CD4-positive, alpha-beta T cell (primary cell): ENCODE measurements around the gene DRGX. TPM values are rescaled to one million over a fixed set of nuclear protein-coding genes. Genes with fewer than 3 reads are reported as not detected.
A peak's percentile ranks its signal among the peaks of the same experiment; 100 is the strongest.

Source experiments
- ATAC-seq: fragments of 200-7000 bp; cut with Tn5 transposase; one replicate; pipeline ENCODE4 v1.10.0; 2022; ENCODE audit warnings: mild to moderate bottlenecking; ENCODE audit not compliant: poor library complexity
- CTCF ChIA-PET: fragments of 350-600 bp; sonication (Branson Sonifier 250); formaldehyde crosslinking; loops from one replicate; lab custom pipeline; 2021; ENCODE audit warnings: antibody characterized with exemption, inconsistent platforms; lab: Charles Lee
- POLR2A ChIA-PET: fragments of 350-600 bp; sonication (Branson Sonifier 250); formaldehyde crosslinking; loops from one replicate; lab custom pipeline; 2021; ENCODE audit warnings: antibody characterized with exemption, inconsistent platforms; lab: Charles Lee
- DNase-seq, 14 experiments: peaks; one replicate each; pipeline ENCODE4 v3.0.0-alpha.2; 2013 to 2020; ENCODE audit warnings: mixed read lengths in 2 of 14
- H3K27ac ChIP-seq, 2 donors: one replicate each; pipeline versions ENCODE4 v1.5.1 to v1.7.0; 2013; ENCODE audit warnings: low read length in 2 of 2, low read depth in 1 of 2, mild to moderate bottlenecking in 1 of 2
- H3K27me3 ChIP-seq, 2 experiments: 1 replicate in 1 of 2; 2 replicates in 1 of 2; pipeline versions ENCODE4 v1.6.1 to v1.7.0; 2013; ENCODE audit warnings: low read length in 2 of 2, control low read depth in 1 of 2, mild to moderate bottlenecking in 1 of 2, moderate library complexity in 1 of 2; ENCODE audit not compliant: insufficient read depth in 2 of 2, control insufficient read depth in 1 of 2
- H3K36me3 ChIP-seq: one replicate; pipeline ENCODE4 v1.6.1; 2013; ENCODE audit warnings: low read length, control low read depth; ENCODE audit not compliant: insufficient read depth
- H3K4me1 ChIP-seq: one replicate; pipeline ENCODE4 v1.6.1; 2013; ENCODE audit warnings: low read length, control low read depth; ENCODE audit not compliant: insufficient read depth
- H3K4me3 ChIP-seq: one replicate; pipeline ENCODE4 v1.5.1; 2013; ENCODE audit warnings: mild to moderate bottlenecking, low read length, moderate library complexity
- H3K9me3 ChIP-seq, 2 experiments: 1 replicate in 1 of 2; 2 replicates in 1 of 2; pipeline versions ENCODE4 v1.6.1 to v1.7.0; 2013; ENCODE audit warnings: low read length in 2 of 2, mild to moderate bottlenecking in 2 of 2, control low read depth in 1 of 2, moderate library complexity in 1 of 2; ENCODE audit not compliant: control insufficient read depth in 1 of 2, insufficient read depth in 1 of 2
- H3K27ac Mint-ChIP-seq: one replicate; pipeline ENCODE4 v1.8.0; 2020; ENCODE audit warnings: mixed read lengths
- H3K27me3 Mint-ChIP-seq: one replicate; pipeline ENCODE4 v1.8.0; 2021; ENCODE audit warnings: mixed read lengths
- H3K36me3 Mint-ChIP-seq: one replicate; pipeline ENCODE4 v1.8.0; 2021; ENCODE audit warnings: low read depth, mixed read lengths
- H3K4me1 Mint-ChIP-seq: one replicate; pipeline ENCODE4 v1.8.0; 2021; ENCODE audit warnings: low read depth, mixed read lengths
- H3K4me3 Mint-ChIP-seq: one replicate; pipeline ENCODE4 v1.8.0; 2020; ENCODE audit warnings: mild to moderate bottlenecking, mixed read lengths
- H3K9me3 Mint-ChIP-seq: one replicate; pipeline ENCODE4 v1.8.0; 2020; ENCODE audit warnings: mixed read lengths
- CTCF ChIP-seq: fragments of 200-600 bp; IDR thresholded peaks from one replicate; pipeline ENCODE4 v1.8.0; 2022; ENCODE audit warnings: antibody characterized with exemption, mild to moderate bottlenecking
- intact Hi-C, 2 experiments: fragments of 100-400 bp; cut with DNase I in 1 of 2; cut with micrococcal nuclease in 1 of 2; formaldehyde crosslinking; loops; one replicate each; pipeline versions ENCODE4 v1.15.1 to v1.9.0; 2023 to 2025; cut with DNase I, micrococcal nuclease
- total RNA-seq, 174 experiments: library from RNA in 2 of 174; stranded (reverse) in 2 of 174; gene quantifications; one replicate each; pipeline ENCODE4 v1.2.3 and lab custom pipeline; 2021 to 2026

DRGX gene
- total RNA-seq, 2 experiments from 2014 or later = not detected

- peaks cover 5% of the 10 kb centered on the region for H3K4me1 Mint-ChIP-seq
- intact Hi-C loops = loop anchor here in 1 of 2 experiments (10.0 kb wide), 1 partner anchor 194 kb away; no protein-coding TSS in a partner anchor
Measured at GRCh38 chr10:49400365-49400764, 4.5 kb upstream of the DRGX start.

GRCh38 chr10:49398986-49399385 lies 3.1 kb upstream of the DRGX start:
- ChIA-PET POLR2A (no interaction called here), CTCF (no interaction called here)
- Histone ChIP-seq H3K9me3 (peaks cover 0 to 42% of the 10 kb centered on the region in 2 experiments), H3K4me1 (peaks cover 16% of the 10 kb centered on the region), H3K27me3 (peaks cover 63 to 74% of the 10 kb centered on the region in 2 experiments), H3K36me3 (no peaks in the 10 kb centered on the region), H3K4me3 (no peak overlapping the region), H3K27ac (no peak overlapping the region)
- Mint-ChIP-seq H3K9me3 (no peaks in the 10 kb centered on the region), H3K36me3 (no peaks in the 10 kb centered on the region), H3K27ac (no peak overlapping the region), H3K4me1 (peaks cover 5% of the 10 kb centered on the region), H3K4me3 (no peak overlapping the region), H3K27me3 (peaks cover 75% of the 10 kb centered on the region)
- no peak for ATAC-seq
- TF ChIP-seq CTCF = no peak
- intact Hi-C loops = no loop called here
- no peak for DNase-seq

More at GRCh38 chr10:49400365-49400764, 4.5 kb upstream of the DRGX start:
- peaks cover 50 to 64% of the 10 kb centered on the region in 2 experiments for H3K27me3 ChIP-seq
- Mint-ChIP-seq H3K27ac (no peak overlapping the region), H3K36me3 (no peaks in the 10 kb centered on the region), H3K4me3 (no peak overlapping the region), H3K9me3 (no peaks in the 10 kb centered on the region), H3K27me3 (peaks cover 78% of the 10 kb centered on the region)
- ChIA-PET CTCF (no interaction called here), POLR2A (no interaction called here)
- H3K36me3 ChIP-seq = no peaks in the 10 kb centered on the region
- DNase-seq (no peak), ATAC-seq (no peak)
- peaks cover 0 to 31% of the 10 kb centered on the region in 2 experiments for H3K9me3 ChIP-seq
- peaks cover 16% of the 10 kb centered on the region for H3K4me1 ChIP-seq
- TF ChIP-seq CTCF = no peak
- no peak overlapping the region for H3K27ac ChIP-seq
- H3K4me3 ChIP-seq = no peak overlapping the region

- Mint-ChIP-seq H3K27me3 (peaks cover 78% of the 10 kb centered on the region), H3K4me3 (no peak overlapping the region), H3K27ac (no peak overlapping the region), H3K4me1 (peaks cover 5% of the 10 kb centered on the region), H3K9me3 (no peaks in the 10 kb centered on the region), H3K36me3 (no peaks in the 10 kb centered on the region)
- intact Hi-C loops = no loop called here
- Histone ChIP-seq H3K36me3 (no peaks in the 10 kb centered on the region), H3K4me1 (peaks cover 16% of the 10 kb centered on the region), H3K27ac (no peak overlapping the region), H3K27me3 (peaks cover 66 to 74% of the 10 kb centered on the region in 2 experiments), H3K4me3 (no peak overlapping the region), H3K9me3 (peaks cover 0 to 42% of the 10 kb centered on the region in 2 experiments)
- POLR2A ChIA-PET = no interaction called here
- CTCF ChIA-PET = no interaction called here
- no peak for TF ChIP-seq CTCF
- DNase-seq (peak; percentile 17 to 70 (median 36)), ATAC-seq (peak; percentile 70)
Measured at GRCh38 chr10:49398000-49398861, 2.3 kb upstream of the DRGX start.
